ENCODE measurements around the gene UNC79. TPM values are rescaled to one million over a fixed set of nuclear protein-coding genes. Genes with fewer than 3 reads are reported as not detected.
"Not testable (repeated sequence)": the region's sequence is repeated elsewhere in the genome, so short reads cannot be mapped to it uniquely, and the experiment has no call there.

Gene UNC79
- total RNA-seq, 4 donors from 2014 or later, result 0.13 to 0.16 (median 0.15) TPM; not detected in 1

- Histone ChIP-seq H3K9me3 (no peaks in the 10 kb centered on the region), H3K36me3 (no peaks in the 10 kb centered on the region), H3K4me3 (no peak overlapping the region), H3K27me3 (no peaks in the 10 kb centered on the region), H3K4me1 (no peaks in the 10 kb centered on the region), H3K27ac (no peak overlapping the region)
- ATAC-seq, result no peak
- WGBS, 2 donors (ENCODE audit: low coverage in 1 of 2), result 59 to 64% methylated on average over 2 of the region's 2 CpGs
- TF ChIP-seq POLR2AphosphoS5 (IDR thresholded peaks at IDR 0.05) (no peak), POLR2A (IDR thresholded peaks at IDR 0.05) (no peak), CTCF (IDR thresholded peaks at IDR 0.05) (no peak)
Measured at GRCh38 chr14:93481758-93482157, 51.0 kb downstream of the UNC79 start.

- WGBS, 2 donors (ENCODE audit: low coverage in 1 of 2), result 50% methylated on average over 1 of the region's 1 CpG; no CpG with 5 or more reads in 1 of the 2 donors
- TF ChIP-seq POLR2A (IDR thresholded peaks at IDR 0.05) (no peak), EP300 (IDR thresholded peaks at IDR 0.05) (no peak), POLR2AphosphoS5 (IDR thresholded peaks at IDR 0.05) (no peak), CTCF (IDR thresholded peaks at IDR 0.05) (no peak)
- H3K27me3 ChIP-seq, result no peaks in the 10 kb centered on the region
- H3K4me1 ChIP-seq, result no peaks in the 10 kb centered on the region
- ATAC-seq, result no peak
- H3K36me3 ChIP-seq, result no peaks in the 10 kb centered on the region
- no peak overlapping the region for H3K4me3 ChIP-seq
- no peak overlapping the region for H3K27ac ChIP-seq
- H3K9me3 ChIP-seq, result no peaks in the 10 kb centered on the region
Measured at GRCh38 chr14:93490001-93490400, 59.3 kb downstream of the UNC79 start.

- WGBS, 2 donors (ENCODE audit: low coverage in 1 of 2), result 47 to 51% methylated on average over 3 to 5 of the region's 5 CpGs
- Histone ChIP-seq H3K9me3 (no peaks in the 10 kb centered on the region), H3K27me3 (no peaks in the 10 kb centered on the region), H3K4me3 (no peak overlapping the region), H3K36me3 (no peaks in the 10 kb centered on the region), H3K4me1 (no peaks in the 10 kb centered on the region), H3K27ac (no peak overlapping the region)
- no peak for TF ChIP-seq POLR2AphosphoS5 (IDR thresholded peaks at IDR 0.05)
- TF ChIP-seq CTCF (IDR thresholded peaks at IDR 0.05), result no peak
- TF ChIP-seq POLR2A (IDR thresholded peaks at IDR 0.05), result no peak
- TF ChIP-seq EP300 (IDR thresholded peaks at IDR 0.05), result no peak
- no peak for ATAC-seq
Measured at GRCh38 chr14:93493054-93493453, 62.3 kb downstream of the UNC79 start.

- not testable (repeated sequence) for H3K27me3 ChIP-seq, H3K9me3 ChIP-seq, H3K4me3 ChIP-seq, H3K27ac ChIP-seq, H3K36me3 ChIP-seq, ATAC-seq, H3K4me1 ChIP-seq
- WGBS, 2 donors (ENCODE audit: low coverage in 1 of 2), result 63 to 80% methylated on average over 1 of the region's 2 CpGs
Measured at GRCh38 chr14:93493622-93494021, 62.9 kb downstream of the UNC79 start.

- ATAC-seq, result no peak
- Histone ChIP-seq H3K4me1 (no peaks in the 10 kb centered on the region), H3K27me3 (no peaks in the 10 kb centered on the region), H3K9me3 (no peaks in the 10 kb centered on the region), H3K4me3 (no peak overlapping the region), H3K36me3 (no peaks in the 10 kb centered on the region), H3K27ac (no peak overlapping the region)
- 54 to 86% methylated on average over 1 to 3 of the region's 3 CpGs for WGBS, 2 donors (ENCODE audit: low coverage in 1 of 2)
- TF ChIP-seq POLR2A (IDR thresholded peaks at IDR 0.05) (no peak), CTCF (IDR thresholded peaks at IDR 0.05) (no peak), EP300 (IDR thresholded peaks at IDR 0.05) (no peak), POLR2AphosphoS5 (IDR thresholded peaks at IDR 0.05) (no peak)
Measured at GRCh38 chr14:93496856-93497741, 66.4 kb downstream of the UNC79 start.
